ENCODE results near the gene ERCC6L2. TPM values are rescaled to one million over a fixed set of nuclear protein-coding genes. Genes with fewer than 3 reads are reported as not detected.

The ERCC6L2 gene
- total and polyA plus RNA-seq, 8 donors, result 2.4 to 21.4 (median 15.6) TPM

GRCh38 chr9:95901506-95901905 is 26.0 kb downstream of the ERCC6L2 start:
- FAIRE-seq (peak; percentile 86), ATAC-seq (peak; percentile 94 to 99 (median 98))

GRCh38 chr9:95903398-95903797 is 27.9 kb downstream of the ERCC6L2 start:
- Histone ChIP-seq H3K9me3 (no peaks in the 10 kb centered on the region), H3K27ac (no peak overlapping the region), H3K36me3 (no peaks in the 10 kb centered on the region), H3K27me3 (no peaks in the 10 kb centered on the region), H3K4me1 (peaks cover 0 to 11% (median 8%) of the 10 kb centered on the region in 3 donors), H3K4me3 (no peak overlapping the region)
- DNase-seq (no peak), ATAC-seq (no peak), FAIRE-seq (peak; percentile 90)
- intact Hi-C loops (cut with DNase I), result no loop called here
- no peak for TF ChIP-seq CTCF (IDR thresholded peaks at IDR 0.05)

More at GRCh38 chr9:95901506-95901905, 26.0 kb downstream of the ERCC6L2 start:
- DNase-seq, result peak in 4 of 6 donors; percentile 16 to 57 (median 54)
- 16 to 20% methylated on average over 3 of the region's 3 CpGs for WGBS, 2 donors
- intact Hi-C loops (cut with DNase I), result no loop called here
- no peaks in the 10 kb centered on the region for H3K36me3 ChIP-seq
- peaks cover 0 to 11% (median 8%) of the 10 kb centered on the region in 3 donors for H3K4me1 ChIP-seq
- H3K9me3 ChIP-seq, result no peaks in the 10 kb centered on the region
- no peak overlapping the region for H3K4me3 ChIP-seq
- H3K27me3 ChIP-seq, result no peaks in the 10 kb centered on the region
- TF ChIP-seq CTCF (IDR thresholded peaks at IDR 0.05), result no peak
- no peak overlapping the region for H3K27ac ChIP-seq

GRCh38 chr9:95907794-95908193 is 32.3 kb downstream of the ERCC6L2 start:
- DNase-seq, result no peak
- 80 to 90% methylated on average over 2 of the region's 2 CpGs for WGBS, 2 donors
- Histone ChIP-seq H3K4me1 (peaks cover 0 to 4% (median 0%) of the 10 kb centered on the region in 3 donors), H3K9me3 (no peaks in the 10 kb centered on the region), H3K27me3 (no peaks in the 10 kb centered on the region), H3K4me3 (no peak overlapping the region), H3K36me3 (no peaks in the 10 kb centered on the region), H3K27ac (no peak overlapping the region)
- ATAC-seq, result no peak
- no peak for FAIRE-seq
- intact Hi-C loops (cut with DNase I), result no loop called here
- TF ChIP-seq CTCF (IDR thresholded peaks at IDR 0.05), result no peak

- Histone ChIP-seq H3K4me1 (peaks cover 0 to 4% (median 0%) of the 10 kb centered on the region in 3 donors), H3K9me3 (no peaks in the 10 kb centered on the region), H3K4me3 (no peak overlapping the region), H3K36me3 (no peaks in the 10 kb centered on the region), H3K27ac (no peak overlapping the region), H3K27me3 (no peaks in the 10 kb centered on the region)
- FAIRE-seq (no peak), ATAC-seq (no peak), DNase-seq (no peak)
- intact Hi-C loops (cut with DNase I), result no loop called here
- no peak for TF ChIP-seq CTCF (IDR thresholded peaks at IDR 0.05)
- 91 to 97% methylated on average over 3 of the region's 3 CpGs for WGBS, 2 donors
Measured at GRCh38 chr9:95910023-95910707, 34.7 kb downstream of the ERCC6L2 start.

GRCh38 chr9:95910770-95911340 is 35.4 kb downstream of the ERCC6L2 start:
- TF ChIP-seq CTCF (IDR thresholded peaks at IDR 0.05), result no peak
- WGBS, 2 donors, result 81% methylated on average over 3 of the region's 3 CpGs
- ATAC-seq (no peak), DNase-seq (no peak), FAIRE-seq (no peak)
- no peaks in the 10 kb centered on the region for H3K9me3 ChIP-seq
- no peaks in the 10 kb centered on the region for H3K27me3 ChIP-seq
- no peak overlapping the region for H3K4me3 ChIP-seq
- intact Hi-C loops (cut with DNase I), result no loop called here
- peaks cover 0 to 4% (median 0%) of the 10 kb centered on the region in 3 donors for H3K4me1 ChIP-seq
- peaks cover 0 to under 1% (median 0%) of the 10 kb centered on the region in 3 donors for H3K36me3 ChIP-seq
- no peak overlapping the region for H3K27ac ChIP-seq
